Measurements from ENCODE around the gene INPP5F. TPM values are rescaled to one million over a fixed set of nuclear protein-coding genes. Genes with fewer than 3 reads are reported as not detected.

INPP5F gene
- total and polyA plus RNA-seq, 2 of the 13 experiments (the other 11 are each of a cell fraction or from before 2014, with no cell fraction given): 12.5 to 15.7 TPM

DNA sequence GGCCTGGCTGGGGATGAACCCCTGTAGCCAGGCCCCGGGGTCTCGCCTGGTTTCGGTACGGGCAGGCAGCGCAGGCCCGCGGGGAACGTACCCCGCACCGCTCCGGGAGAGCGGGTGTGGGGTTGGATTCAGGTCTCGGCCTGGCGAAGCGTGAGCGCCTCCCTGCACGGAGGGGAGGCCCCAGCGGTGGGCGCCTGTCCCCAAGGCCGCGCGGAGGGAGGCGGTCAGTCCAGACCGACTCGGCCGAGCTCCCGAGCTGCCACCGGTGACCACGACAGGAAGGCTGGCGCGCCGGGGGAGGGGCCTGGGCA, 378 bp upstream of the INPP5F start (continued):
- TF ChIP-seq, protein P1, sequence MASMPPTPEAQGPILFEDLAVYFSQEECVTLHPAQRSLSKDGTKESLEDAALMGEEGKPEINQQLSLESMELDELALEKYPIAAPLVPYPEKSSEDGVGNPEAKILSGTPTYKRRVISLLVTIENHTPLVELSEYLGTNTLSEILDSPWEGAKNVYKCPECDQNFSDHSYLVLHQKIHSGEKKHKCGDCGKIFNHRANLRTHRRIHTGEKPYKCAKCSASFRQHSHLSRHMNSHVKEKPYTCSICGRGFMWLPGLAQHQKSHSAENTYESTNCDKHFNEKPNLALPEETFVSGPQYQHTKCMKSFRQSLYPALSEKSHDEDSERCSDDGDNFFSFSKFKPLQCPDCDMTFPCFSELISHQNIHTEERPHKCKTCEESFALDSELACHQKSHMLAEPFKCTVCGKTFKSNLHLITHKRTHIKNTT (CRISPR knock-in tag; IDR thresholded peaks at IDR 0.05): no peak
- no peak for TF ChIP-seq ZNF496 (CRISPR knock-in tag; IDR thresholded peaks at IDR 0.05; ENCODE audit: insufficient replicate concordance)
- no peak for TF ChIP-seq NR2F2 (IDR thresholded peaks at IDR 0.05; ENCODE audit: borderline replicate concordance, low read depth)
- no peak for TF ChIP-seq HMGA1 (CRISPR knock-in tag; conservative IDR thresholded peaks at IDR 0.05)
- TF ChIP-seq ATRX (CRISPR knock-in tag; IDR thresholded peaks at IDR 0.05; ENCODE audit: borderline replicate concordance): no peak
- TF ChIP-seq AKAP8 (CRISPR knock-in tag; IDR thresholded peaks at IDR 0.05): no peak
- no peak for TF ChIP-seq CENPX (CRISPR knock-in tag; IDR thresholded peaks at IDR 0.05)
- TF ChIP-seq ZNF441 (CRISPR knock-in tag; IDR thresholded peaks at IDR 0.05; ENCODE audit: borderline replicate concordance): no peak
- TF ChIP-seq, protein P2, sequence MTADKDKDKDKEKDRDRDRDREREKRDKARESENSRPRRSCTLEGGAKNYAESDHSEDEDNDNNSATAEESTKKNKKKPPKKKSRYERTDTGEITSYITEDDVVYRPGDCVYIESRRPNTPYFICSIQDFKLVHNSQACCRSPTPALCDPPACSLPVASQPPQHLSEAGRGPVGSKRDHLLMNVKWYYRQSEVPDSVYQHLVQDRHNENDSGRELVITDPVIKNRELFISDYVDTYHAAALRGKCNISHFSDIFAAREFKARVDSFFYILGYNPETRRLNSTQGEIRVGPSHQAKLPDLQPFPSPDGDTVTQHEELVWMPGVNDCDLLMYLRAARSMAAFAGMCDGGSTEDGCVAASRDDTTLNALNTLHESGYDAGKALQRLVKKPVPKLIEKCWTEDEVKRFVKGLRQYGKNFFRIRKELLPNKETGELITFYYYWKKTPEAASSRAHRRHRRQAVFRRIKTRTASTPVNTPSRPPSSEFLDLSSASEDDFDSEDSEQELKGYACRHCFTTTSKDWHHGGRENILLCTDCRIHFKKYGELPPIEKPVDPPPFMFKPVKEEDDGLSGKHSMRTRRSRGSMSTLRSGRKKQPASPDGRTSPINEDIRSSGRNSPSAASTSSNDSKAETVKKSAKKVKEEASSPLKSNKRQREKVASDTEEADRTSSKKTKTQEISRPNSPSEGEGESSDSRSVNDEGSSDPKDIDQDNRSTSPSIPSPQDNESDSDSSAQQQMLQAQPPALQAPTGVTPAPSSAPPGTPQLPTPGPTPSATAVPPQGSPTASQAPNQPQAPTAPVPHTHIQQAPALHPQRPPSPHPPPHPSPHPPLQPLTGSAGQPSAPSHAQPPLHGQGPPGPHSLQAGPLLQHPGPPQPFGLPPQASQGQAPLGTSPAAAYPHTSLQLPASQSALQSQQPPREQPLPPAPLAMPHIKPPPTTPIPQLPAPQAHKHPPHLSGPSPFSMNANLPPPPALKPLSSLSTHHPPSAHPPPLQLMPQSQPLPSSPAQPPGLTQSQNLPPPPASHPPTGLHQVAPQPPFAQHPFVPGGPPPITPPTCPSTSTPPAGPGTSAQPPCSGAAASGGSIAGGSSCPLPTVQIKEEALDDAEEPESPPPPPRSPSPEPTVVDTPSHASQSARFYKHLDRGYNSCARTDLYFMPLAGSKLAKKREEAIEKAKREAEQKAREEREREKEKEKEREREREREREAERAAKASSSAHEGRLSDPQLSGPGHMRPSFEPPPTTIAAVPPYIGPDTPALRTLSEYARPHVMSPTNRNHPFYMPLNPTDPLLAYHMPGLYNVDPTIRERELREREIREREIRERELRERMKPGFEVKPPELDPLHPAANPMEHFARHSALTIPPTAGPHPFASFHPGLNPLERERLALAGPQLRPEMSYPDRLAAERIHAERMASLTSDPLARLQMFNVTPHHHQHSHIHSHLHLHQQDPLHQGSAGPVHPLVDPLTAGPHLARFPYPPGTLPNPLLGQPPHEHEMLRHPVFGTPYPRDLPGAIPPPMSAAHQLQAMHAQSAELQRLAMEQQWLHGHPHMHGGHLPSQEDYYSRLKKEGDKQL (CRISPR knock-in tag; IDR thresholded peaks at IDR 0.05; ENCODE audit: low read depth): no peak
- TF ChIP-seq, protein P3, sequence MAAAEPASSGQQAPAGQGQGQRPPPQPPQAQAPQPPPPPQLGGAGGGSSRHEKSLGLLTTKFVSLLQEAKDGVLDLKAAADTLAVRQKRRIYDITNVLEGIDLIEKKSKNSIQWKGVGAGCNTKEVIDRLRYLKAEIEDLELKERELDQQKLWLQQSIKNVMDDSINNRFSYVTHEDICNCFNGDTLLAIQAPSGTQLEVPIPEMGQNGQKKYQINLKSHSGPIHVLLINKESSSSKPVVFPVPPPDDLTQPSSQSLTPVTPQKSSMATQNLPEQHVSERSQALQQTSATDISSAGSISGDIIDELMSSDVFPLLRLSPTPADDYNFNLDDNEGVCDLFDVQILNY (CRISPR knock-in tag; conservative IDR thresholded peaks at IDR 0.05): no peak
- TF ChIP-seq ATM (IDR thresholded peaks at IDR 0.05; ENCODE audit: borderline replicate concordance): no peak
- TF ChIP-seq, protein P4, sequence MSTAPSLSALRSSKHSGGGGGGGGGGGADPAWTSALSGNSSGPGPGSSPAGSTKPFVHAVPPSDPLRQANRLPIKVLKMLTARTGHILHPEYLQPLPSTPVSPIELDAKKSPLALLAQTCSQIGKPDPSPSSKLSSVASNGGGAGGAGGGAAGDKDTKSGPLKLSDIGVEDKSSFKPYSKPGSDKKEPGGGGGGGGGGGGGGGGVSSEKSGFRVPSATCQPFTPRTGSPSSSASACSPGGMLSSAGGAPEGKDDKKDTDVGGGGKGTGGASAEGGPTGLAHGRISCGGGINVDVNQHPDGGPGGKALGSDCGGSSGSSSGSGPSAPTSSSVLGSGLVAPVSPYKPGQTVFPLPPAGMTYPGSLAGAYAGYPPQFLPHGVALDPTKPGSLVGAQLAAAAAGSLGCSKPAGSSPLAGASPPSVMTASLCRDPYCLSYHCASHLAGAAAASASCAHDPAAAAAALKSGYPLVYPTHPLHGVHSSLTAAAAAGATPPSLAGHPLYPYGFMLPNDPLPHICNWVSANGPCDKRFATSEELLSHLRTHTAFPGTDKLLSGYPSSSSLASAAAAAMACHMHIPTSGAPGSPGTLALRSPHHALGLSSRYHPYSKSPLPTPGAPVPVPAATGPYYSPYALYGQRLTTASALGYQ (CRISPR knock-in tag; IDR thresholded peaks at IDR 0.05): no peak
- TF ChIP-seq, protein P5, sequence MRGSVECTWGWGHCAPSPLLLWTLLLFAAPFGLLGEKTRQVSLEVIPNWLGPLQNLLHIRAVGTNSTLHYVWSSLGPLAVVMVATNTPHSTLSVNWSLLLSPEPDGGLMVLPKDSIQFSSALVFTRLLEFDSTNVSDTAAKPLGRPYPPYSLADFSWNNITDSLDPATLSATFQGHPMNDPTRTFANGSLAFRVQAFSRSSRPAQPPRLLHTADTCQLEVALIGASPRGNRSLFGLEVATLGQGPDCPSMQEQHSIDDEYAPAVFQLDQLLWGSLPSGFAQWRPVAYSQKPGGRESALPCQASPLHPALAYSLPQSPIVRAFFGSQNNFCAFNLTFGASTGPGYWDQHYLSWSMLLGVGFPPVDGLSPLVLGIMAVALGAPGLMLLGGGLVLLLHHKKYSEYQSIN (CRISPR knock-in tag; IDR thresholded peaks at IDR 0.05; ENCODE audit: borderline replicate concordance): no peak
- TF ChIP-seq, protein P6, sequence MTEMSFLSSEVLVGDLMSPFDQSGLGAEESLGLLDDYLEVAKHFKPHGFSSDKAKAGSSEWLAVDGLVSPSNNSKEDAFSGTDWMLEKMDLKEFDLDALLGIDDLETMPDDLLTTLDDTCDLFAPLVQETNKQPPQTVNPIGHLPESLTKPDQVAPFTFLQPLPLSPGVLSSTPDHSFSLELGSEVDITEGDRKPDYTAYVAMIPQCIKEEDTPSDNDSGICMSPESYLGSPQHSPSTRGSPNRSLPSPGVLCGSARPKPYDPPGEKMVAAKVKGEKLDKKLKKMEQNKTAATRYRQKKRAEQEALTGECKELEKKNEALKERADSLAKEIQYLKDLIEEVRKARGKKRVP (CRISPR knock-in tag; IDR thresholded peaks at IDR 0.05): 0 out of 4 replicates have a peak, but pooled peaks of 1 of the 2 experiments have one; percentile 22
- peak; percentile 60; the same call in 1 of the 2 replicates for TF ChIP-seq ATAD3A (CRISPR knock-in tag; IDR thresholded peaks at IDR 0.05)
- TF ChIP-seq ZNF543 (CRISPR knock-in tag; IDR thresholded peaks at IDR 0.05): no peak
